AG09319 (cell line): ENCODE data around the gene EPHB1.

Experiments
- DNase-seq: peaks from one replicate; pipeline ENCODE4 v3.0.0-alpha.2; 2010; ENCODE audit warnings: low read depth; ENCODE audit errors: extremely low read depth
- CTCF ChIP-seq: IDR thresholded peaks from 2 replicates; pipeline ENCODE4 v1.5.1; 2011; ENCODE audit warnings: low read depth, mild to moderate bottlenecking, inconsistent platforms, low read length, moderate library complexity

EPHB1 gene

GRCh38 chr3:134864636-134865035, 69.6 kb downstream of the EPHB1 start:
- no peak for DNase-seq
- TF ChIP-seq CTCF, result no peak

GRCh38 chr3:134867277-134867676, 72.2 kb downstream of the EPHB1 start:
- DNase-seq, result no peak
- TF ChIP-seq CTCF, result no peak

- TF ChIP-seq CTCF, result no peak
- no peak for DNase-seq
Observed at GRCh38 chr3:134869153-134869726, 74.2 kb downstream of the EPHB1 start.

- no peak for TF ChIP-seq CTCF
- no peak for DNase-seq
Observed at GRCh38 chr3:134871818-134872217, 76.8 kb downstream of the EPHB1 start.

GRCh38 chr3:134872440-134873388, 77.7 kb downstream of the EPHB1 start:
- TF ChIP-seq CTCF, result no peak

GRCh38 chr3:134873789-134874188, 78.7 kb downstream of the EPHB1 start:
- no peak for TF ChIP-seq CTCF

More at GRCh38 chr3:134872440-134873388, 77.7 kb downstream of the EPHB1 start:
- no peak for DNase-seq

GRCh38 chr3:134874737-134875413, 79.8 kb downstream of the EPHB1 start:
- DNase-seq, result no peak
- TF ChIP-seq CTCF, result no peak

More at GRCh38 chr3:134873789-134874188, 78.7 kb downstream of the EPHB1 start:
- no peak for DNase-seq
